DOHH2 (cell line): ENCODE measurements around the gene SNCB.
A peak's percentile ranks its signal among the peaks of the same experiment; 100 is the strongest.

ENCODE experiments used
- EZH2phosphoT487 ChIP-seq: fragments of 200-600 bp; sonication (generic); IDR thresholded peaks from 2 replicates; pipeline ENCODE4 v1.6.1; 2017; ENCODE audit warnings: borderline replicate concordance, mild to moderate bottlenecking, antibody characterized with exemption, low read length, moderate library complexity, mixed read lengths
- TF ChIP-seq, protein P1 (sequence below): fragments of 200-600 bp; sonication (generic); IDR thresholded peaks from one replicate; pipeline ENCODE4 v1.5.1; 2014; ENCODE audit warnings: antibody characterized with exemption, mild to moderate bottlenecking, low read depth, low read length; ENCODE audit not compliant: poor library complexity, severe bottlenecking

DNA sequence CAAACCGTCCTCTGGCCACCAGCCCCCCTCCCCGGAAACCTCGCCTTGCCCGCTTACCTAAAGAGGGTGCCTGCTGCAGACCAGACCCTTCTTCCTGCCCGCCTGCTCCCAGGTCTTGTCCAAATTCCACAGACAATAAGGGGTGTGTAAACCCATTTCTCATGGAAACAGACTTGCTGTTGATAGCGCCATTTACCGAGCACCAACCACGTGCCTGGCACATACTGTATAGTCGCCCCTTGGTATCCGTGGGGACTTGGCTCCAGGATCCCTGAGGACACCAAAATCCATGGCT is 56.1 kb downstream of the SNCB start:
- TF ChIP-seq, protein P1, sequence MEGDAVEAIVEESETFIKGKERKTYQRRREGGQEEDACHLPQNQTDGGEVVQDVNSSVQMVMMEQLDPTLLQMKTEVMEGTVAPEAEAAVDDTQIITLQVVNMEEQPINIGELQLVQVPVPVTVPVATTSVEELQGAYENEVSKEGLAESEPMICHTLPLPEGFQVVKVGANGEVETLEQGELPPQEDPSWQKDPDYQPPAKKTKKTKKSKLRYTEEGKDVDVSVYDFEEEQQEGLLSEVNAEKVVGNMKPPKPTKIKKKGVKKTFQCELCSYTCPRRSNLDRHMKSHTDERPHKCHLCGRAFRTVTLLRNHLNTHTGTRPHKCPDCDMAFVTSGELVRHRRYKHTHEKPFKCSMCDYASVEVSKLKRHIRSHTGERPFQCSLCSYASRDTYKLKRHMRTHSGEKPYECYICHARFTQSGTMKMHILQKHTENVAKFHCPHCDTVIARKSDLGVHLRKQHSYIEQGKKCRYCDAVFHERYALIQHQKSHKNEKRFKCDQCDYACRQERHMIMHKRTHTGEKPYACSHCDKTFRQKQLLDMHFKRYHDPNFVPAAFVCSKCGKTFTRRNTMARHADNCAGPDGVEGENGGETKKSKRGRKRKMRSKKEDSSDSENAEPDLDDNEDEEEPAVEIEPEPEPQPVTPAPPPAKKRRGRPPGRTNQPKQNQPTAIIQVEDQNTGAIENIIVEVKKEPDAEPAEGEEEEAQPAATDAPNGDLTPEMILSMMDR, result peak; percentile 15
- TF ChIP-seq EZH2phosphoT487, result no peak
